Upper lobe of right lung (tissue), 1 donor: ENCODE measurements around the gene LRP1B. TPM values are rescaled to one million over a fixed set of nuclear protein-coding genes. Genes with fewer than 3 reads are reported as not detected.

Experiments used
- ATAC-seq: fragments of 200-7000 bp; cut with Tn5 transposase; one replicate; pipeline ENCODE4 v1.9.1; 2020; ENCODE audit warnings: mild to moderate bottlenecking, moderate library complexity
- DNase-seq: peaks from one replicate; pipeline ENCODE4 v3.0.0-alpha.2; 2020
- H3K27ac ChIP-seq: fragments of 200-600 bp; one replicate; pipeline ENCODE4 v1.8.0; 2022
- H3K27me3 ChIP-seq: fragments of 200-600 bp; one replicate; pipeline ENCODE4 v1.8.0; 2022; ENCODE audit warnings: mild to moderate bottlenecking
- H3K36me3 ChIP-seq: fragments of 200-600 bp; one replicate; pipeline ENCODE4 v1.8.0; 2022
- H3K4me1 ChIP-seq: fragments of 200-600 bp; one replicate; pipeline ENCODE4 v1.8.0; 2022
- H3K4me3 ChIP-seq: fragments of 200-600 bp; one replicate; pipeline ENCODE4 v1.8.0; 2022; ENCODE audit warnings: mild to moderate bottlenecking
- H3K9me3 ChIP-seq: fragments of 200-600 bp; one replicate; pipeline ENCODE4 v1.8.0; 2022
- intact Hi-C: fragments of 100-400 bp; cut with DNase I; formaldehyde crosslinking; loops from one replicate; pipeline ENCODE4 v1.11.0; 2022
- total RNA-seq: library from RNA; stranded (reverse); fragmentation: NEBNext Ultra II Directional; extraction: Animal tissue kit (Norgen Biotek cat#: 25700); gene quantifications from one replicate; pipeline ENCODE4 v1.2.1, GENCODE V29; 2021
- TF ChIP-seq, protein P1 (sequence below): fragments of 200-600 bp; IDR thresholded peaks from one replicate; pipeline ENCODE4 v1.8.0; 2022; ENCODE audit warnings: antibody characterized with exemption
- donor health status: DM: no; HTN: yes; CAD: no; lungs with severe emphysema.

Gene LRP1B
- total RNA-seq, 1 donor from 2014 or later: 0.12 TPM

DNA sequence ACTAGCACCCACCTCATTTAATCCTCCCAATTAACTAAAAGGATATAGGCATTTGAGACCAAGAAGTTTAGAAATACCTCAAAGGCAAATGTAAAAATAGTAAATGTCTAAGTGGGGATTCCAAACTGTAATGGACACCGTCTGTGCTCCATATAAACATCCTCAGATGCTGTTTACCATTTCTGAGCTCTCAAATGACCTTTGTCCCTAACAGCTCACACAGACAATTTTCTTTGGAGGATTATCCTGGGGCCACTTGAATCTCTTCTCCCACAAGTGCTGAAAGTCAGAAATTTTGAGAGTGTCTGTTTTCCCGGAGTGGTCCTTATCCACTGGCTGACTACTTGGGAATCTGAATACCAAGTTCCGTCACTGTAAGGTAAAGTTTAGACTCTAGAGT, 1418.9 kb downstream of the LRP1B start:
- DNase-seq (no peak), ATAC-seq (no peak)
- H3K4me1 ChIP-seq: no peaks in the 10 kb centered on the region
- H3K9me3 ChIP-seq: no peaks in the 10 kb centered on the region
- no peak overlapping the region for H3K27ac ChIP-seq
- TF ChIP-seq, protein P1, sequence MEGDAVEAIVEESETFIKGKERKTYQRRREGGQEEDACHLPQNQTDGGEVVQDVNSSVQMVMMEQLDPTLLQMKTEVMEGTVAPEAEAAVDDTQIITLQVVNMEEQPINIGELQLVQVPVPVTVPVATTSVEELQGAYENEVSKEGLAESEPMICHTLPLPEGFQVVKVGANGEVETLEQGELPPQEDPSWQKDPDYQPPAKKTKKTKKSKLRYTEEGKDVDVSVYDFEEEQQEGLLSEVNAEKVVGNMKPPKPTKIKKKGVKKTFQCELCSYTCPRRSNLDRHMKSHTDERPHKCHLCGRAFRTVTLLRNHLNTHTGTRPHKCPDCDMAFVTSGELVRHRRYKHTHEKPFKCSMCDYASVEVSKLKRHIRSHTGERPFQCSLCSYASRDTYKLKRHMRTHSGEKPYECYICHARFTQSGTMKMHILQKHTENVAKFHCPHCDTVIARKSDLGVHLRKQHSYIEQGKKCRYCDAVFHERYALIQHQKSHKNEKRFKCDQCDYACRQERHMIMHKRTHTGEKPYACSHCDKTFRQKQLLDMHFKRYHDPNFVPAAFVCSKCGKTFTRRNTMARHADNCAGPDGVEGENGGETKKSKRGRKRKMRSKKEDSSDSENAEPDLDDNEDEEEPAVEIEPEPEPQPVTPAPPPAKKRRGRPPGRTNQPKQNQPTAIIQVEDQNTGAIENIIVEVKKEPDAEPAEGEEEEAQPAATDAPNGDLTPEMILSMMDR: no peak
- H3K27me3 ChIP-seq: no peaks in the 10 kb centered on the region
- no peaks in the 10 kb centered on the region for H3K36me3 ChIP-seq
- intact Hi-C loops: no loop called here
- H3K4me3 ChIP-seq: no peak overlapping the region

DNA sequence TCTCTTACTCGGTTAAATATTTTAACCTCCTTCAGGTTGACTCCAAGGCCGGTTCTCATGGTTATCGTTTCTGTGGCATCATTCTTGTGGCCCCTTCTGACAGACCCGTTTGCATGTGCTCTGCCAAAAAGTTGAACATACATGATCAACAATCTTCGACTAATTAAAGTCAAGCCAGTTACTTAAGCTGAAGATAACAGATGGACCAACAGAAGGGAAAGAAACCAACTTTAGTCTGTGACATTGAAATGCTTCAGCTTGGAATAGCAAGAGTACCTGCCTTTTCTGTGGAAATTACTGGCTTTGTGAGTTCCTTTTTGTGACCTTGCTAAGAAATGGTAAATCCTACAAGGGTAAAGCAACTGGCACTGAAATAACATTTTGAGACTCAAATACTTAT, 1429.1 kb downstream of the LRP1B start:
- no peak overlapping the region for H3K4me3 ChIP-seq
- no peak overlapping the region for H3K27ac ChIP-seq
- H3K9me3 ChIP-seq: no peaks in the 10 kb centered on the region
- ATAC-seq (no peak), DNase-seq (no peak)
- TF ChIP-seq, protein P1: no peak
- H3K4me1 ChIP-seq: no peaks in the 10 kb centered on the region
- intact Hi-C loops: no loop called here
- no peaks in the 10 kb centered on the region for H3K27me3 ChIP-seq
- no peaks in the 10 kb centered on the region for H3K36me3 ChIP-seq

DNA sequence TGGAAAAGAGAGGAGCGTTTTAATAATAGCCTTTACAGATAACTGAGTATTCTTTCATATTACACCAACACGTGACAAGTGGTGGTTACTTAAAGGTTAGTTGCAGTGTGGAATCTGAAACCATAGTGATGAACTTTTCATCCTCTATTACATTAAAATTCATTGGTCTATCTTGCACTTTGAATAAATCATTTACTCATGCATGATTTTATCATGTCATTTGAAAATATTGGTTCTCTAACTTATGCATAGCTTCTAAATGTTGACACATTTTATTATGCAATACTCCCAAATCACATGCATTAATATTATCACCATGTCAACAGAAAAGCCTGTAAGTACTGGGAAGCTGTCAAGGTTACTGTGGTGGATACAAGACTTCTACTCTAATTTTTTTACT, 1432.2 kb downstream of the LRP1B start:
- Histone ChIP-seq H3K27me3 (no peaks in the 10 kb centered on the region), H3K4me1 (no peaks in the 10 kb centered on the region), H3K4me3 (no peak overlapping the region), H3K36me3 (no peaks in the 10 kb centered on the region), H3K27ac (no peak overlapping the region), H3K9me3 (no peaks in the 10 kb centered on the region)
- TF ChIP-seq, protein P1: no peak
- ATAC-seq (no peak), DNase-seq (no peak)
- intact Hi-C loops: no loop called here

DNA sequence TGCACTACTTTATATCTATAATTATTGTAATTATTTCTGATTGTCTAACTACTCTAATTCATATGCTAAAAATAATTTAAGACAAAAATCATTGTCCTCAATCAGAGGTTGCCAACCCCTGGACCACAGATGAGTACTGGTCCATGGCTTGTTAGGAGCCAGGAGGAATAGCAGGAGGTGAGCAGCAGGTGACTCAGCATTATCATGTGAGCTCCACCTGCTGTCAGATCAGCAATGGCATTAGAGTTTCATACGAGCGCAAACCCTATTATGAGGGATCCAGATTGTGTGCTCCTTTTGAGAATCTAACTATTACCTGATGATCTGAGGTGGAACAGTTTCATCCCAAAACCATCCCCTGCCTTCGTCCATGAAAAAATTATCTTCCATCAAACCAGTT, 1434.4 kb downstream of the LRP1B start:
- intact Hi-C loops: no loop called here
- DNase-seq (no peak), ATAC-seq (no peak)
- Histone ChIP-seq H3K27me3 (no peaks in the 10 kb centered on the region), H3K27ac (no peak overlapping the region), H3K9me3 (no peaks in the 10 kb centered on the region), H3K36me3 (no peaks in the 10 kb centered on the region), H3K4me3 (no peak overlapping the region), H3K4me1 (no peaks in the 10 kb centered on the region)
- TF ChIP-seq, protein P1: no peak

DNA sequence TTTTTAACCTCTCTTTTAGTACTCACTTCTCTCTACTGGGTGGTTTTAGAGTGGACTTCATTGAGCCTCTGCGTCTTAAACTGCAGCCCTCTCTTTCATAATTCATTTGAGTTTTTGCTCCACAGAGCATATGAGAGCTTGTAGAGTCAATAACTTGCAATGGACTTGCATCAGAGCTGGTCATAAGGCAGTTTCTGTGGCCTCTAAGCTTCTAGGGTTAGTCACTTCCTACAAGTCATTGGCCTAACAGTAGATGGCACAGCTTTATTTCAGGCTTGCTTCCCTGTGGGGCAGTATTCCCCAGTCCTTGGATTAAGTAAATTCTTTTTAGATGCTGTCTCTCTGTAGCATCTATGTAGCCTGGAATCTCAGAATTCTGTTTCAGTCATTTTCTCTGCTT, 1435.7 kb downstream of the LRP1B start:
- no peaks in the 10 kb centered on the region for H3K27me3 ChIP-seq
- ATAC-seq: no peak
- H3K9me3 ChIP-seq: no peaks in the 10 kb centered on the region
- H3K4me3 ChIP-seq: no peak overlapping the region
- no peak for DNase-seq
- intact Hi-C loops: no loop called here
- no peaks in the 10 kb centered on the region for H3K4me1 ChIP-seq
- TF ChIP-seq, protein P1: no peak
- H3K36me3 ChIP-seq: no peaks in the 10 kb centered on the region
- H3K27ac ChIP-seq: no peak overlapping the region

DNA sequence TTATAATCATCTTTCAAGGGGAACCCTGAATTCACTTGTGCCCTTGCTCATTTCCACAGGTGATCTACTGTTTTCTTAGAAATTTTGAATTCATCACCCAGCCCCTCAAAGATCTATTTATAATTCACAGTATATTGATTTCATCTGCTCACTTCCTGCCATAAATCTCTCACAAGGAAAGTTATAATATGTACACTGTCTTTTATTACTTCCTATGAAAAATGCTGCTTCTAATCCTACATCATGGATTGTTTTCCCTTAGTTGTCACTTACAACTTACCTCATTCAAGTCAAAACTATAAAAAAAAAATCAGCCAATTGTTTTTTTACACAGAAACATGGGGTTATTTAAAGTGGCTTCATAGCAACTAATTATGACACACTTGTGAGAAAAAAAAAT, 1443.0 kb downstream of the LRP1B start:
- H3K27me3 ChIP-seq: no peaks in the 10 kb centered on the region
- intact Hi-C loops: no loop called here
- H3K27ac ChIP-seq: no peak overlapping the region
- no peak for ATAC-seq
- no peaks in the 10 kb centered on the region for H3K36me3 ChIP-seq
- no peak overlapping the region for H3K4me3 ChIP-seq
- DNase-seq: no peak
- TF ChIP-seq, protein P1: no peak
- H3K9me3 ChIP-seq: no peaks in the 10 kb centered on the region
- H3K4me1 ChIP-seq: no peaks in the 10 kb centered on the region
